A673 (cell line): ENCODE measurements around the gene CCDC134.

Experiments used
- CTCF ChIP-seq: fragments of 300-800, 200-600 bp; sonication (generic); conservative IDR thresholded peaks from 2 replicates; pipeline ENCODE4 v1.5.1; 2017; ENCODE audit warnings: low read depth, mild to moderate bottlenecking, antibody characterized with exemption, low read length, moderate library complexity, mixed read lengths
- EZH2 ChIP-seq: fragments of 200-600 bp; sonication (generic); IDR thresholded peaks from 2 replicates; pipeline ENCODE4 v1.6.1; 2017; ENCODE audit warnings: borderline replicate concordance, low read depth, mild to moderate bottlenecking, mixed read lengths, antibody characterized with exemption, low read length; ENCODE audit not compliant: poor library complexity, severe bottlenecking

DNA sequence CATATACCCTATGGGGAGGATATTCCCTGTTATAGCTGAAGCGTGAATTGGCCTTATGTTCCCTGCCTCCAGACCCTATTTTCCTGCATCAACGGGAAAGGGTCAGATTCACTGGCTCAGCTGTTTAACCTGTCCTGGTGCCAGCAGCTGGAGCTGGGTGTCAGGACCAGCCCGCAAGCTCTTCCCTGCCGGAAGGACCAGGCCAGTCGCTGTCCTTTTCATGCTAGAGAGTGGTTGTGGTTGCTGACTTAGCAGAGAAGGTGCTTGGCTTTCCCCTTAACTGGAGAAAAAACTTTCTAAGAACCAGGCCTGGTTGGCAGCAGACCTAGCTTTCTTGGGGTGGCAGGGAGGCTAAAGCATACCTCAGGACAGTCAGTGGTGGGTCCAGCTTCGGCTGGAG, 27.2 kb downstream of the CCDC134 start:
- TF ChIP-seq EZH2 (no peak), CTCF (no peak)
